LNCAP (cell line): ENCODE measurements around the gene MAST2.

ENCODE experiments used
- CTCF ChIP-seq: fragments of 450-650 bp; IDR thresholded peaks from 2 replicates; pipeline ENCODE4 v1.5.1; 2017; ENCODE audit warnings: mild to moderate bottlenecking

MAST2 gene

GRCh38 chr1:45803299-45803780, at the start of gene MAST2:
Gene MAST2, plus strand, starts transcription at chr1:45803612. Its CDS starts 284 bp downstream, at chr1:45803896.
- TF ChIP-seq CTCF: no peak

- no peak for TF ChIP-seq CTCF
These were observed 47.7 kb upstream of the MAST2 start for GRCh38 chr1:45755697-45756096.

- no peak for TF ChIP-seq CTCF
These were observed 41.1 kb upstream of the MAST2 start for GRCh38 chr1:45762291-45762690.

GRCh38 chr1:45765999-45766792, 37.2 kb upstream of the MAST2 start:
- TF ChIP-seq CTCF: no peak

GRCh38 chr1:45767035-45767434, 36.4 kb upstream of the MAST2 start:
- no peak for TF ChIP-seq CTCF

- TF ChIP-seq CTCF: no peak
These were observed 34.0 kb upstream of the MAST2 start for GRCh38 chr1:45769261-45769932.

GRCh38 chr1:45772971-45773370, 30.4 kb upstream of the MAST2 start:
- TF ChIP-seq CTCF: no peak
